H9 (cell line): ENCODE results near the gene TRIM75. TPM values are rescaled to one million over a fixed set of nuclear protein-coding genes. Genes with fewer than 3 reads are reported as not detected.

Experiments used
- DNase-seq: peaks from one replicate; pipeline ENCODE4 v3.0.0-alpha.2; 2017
- H2AFZ ChIP-seq: one replicate; pipeline ENCODE4 v1.6.1; 2013; ENCODE audit warnings: mild to moderate bottlenecking, low read length, control low read depth, moderate library complexity
- H2AK5ac ChIP-seq: 2 replicates; pipeline ENCODE4 v1.6.1; 2013; ENCODE audit warnings: low read length, control low read depth, mixed read lengths; ENCODE audit not compliant: insufficient read length
- H2BK120ac ChIP-seq: one replicate; pipeline ENCODE4 v1.6.1; 2013; ENCODE audit warnings: low read depth, mild to moderate bottlenecking, low read length, control low read depth, inconsistent platforms; ENCODE audit not compliant: poor library complexity, severe bottlenecking
- H2BK12ac ChIP-seq: 2 replicates; pipeline ENCODE4 v1.6.1; 2013; ENCODE audit warnings: low read length, control low read depth, mixed read lengths, low read depth; ENCODE audit not compliant: insufficient read length
- H2BK15ac ChIP-seq: 2 replicates; pipeline ENCODE4 v1.6.1; 2013; ENCODE audit warnings: low read depth, low read length, control low read depth
- H2BK20ac ChIP-seq: one replicate; pipeline ENCODE4 v1.6.1; 2013; ENCODE audit warnings: low read depth, mild to moderate bottlenecking, low read length, control low read depth, inconsistent platforms; ENCODE audit not compliant: poor library complexity, severe bottlenecking
- H2BK5ac ChIP-seq: 2 replicates; pipeline ENCODE4 v1.6.1; 2013; ENCODE audit warnings: low read length, control low read depth, mixed read lengths; ENCODE audit not compliant: insufficient read length
- H3K14ac ChIP-seq: 2 replicates; pipeline ENCODE4 v1.6.1; 2013; ENCODE audit warnings: low read length, control low read depth; ENCODE audit not compliant: insufficient read depth
- H3K18ac ChIP-seq: 2 replicates; pipeline ENCODE4 v1.6.1; 2013; ENCODE audit warnings: low read depth, mild to moderate bottlenecking, mixed read lengths, low read length, control low read depth; ENCODE audit not compliant: insufficient read length
- H3K23ac ChIP-seq: 2 replicates; pipeline ENCODE4 v1.6.1; 2013; ENCODE audit warnings: low read length, control low read depth, mixed read lengths, low read depth; ENCODE audit not compliant: insufficient read length
- H3K23me2 ChIP-seq: 2 replicates; pipeline ENCODE4 v1.6.1; 2013; ENCODE audit warnings: low read depth, mild to moderate bottlenecking, mixed read lengths, low read length, control low read depth; ENCODE audit not compliant: insufficient read length, poor library complexity, severe bottlenecking
- H3K27ac ChIP-seq: 2 replicates; pipeline ENCODE4 v1.5.1; 2013; ENCODE audit warnings: low read length, control low read depth, mixed read lengths, low read depth; ENCODE audit not compliant: insufficient read length
- H3K27me3 ChIP-seq: 2 replicates; pipeline ENCODE4 v1.6.1; 2013; ENCODE audit warnings: low read length, control low read depth, inconsistent platforms; ENCODE audit not compliant: insufficient read depth
- H3K4ac ChIP-seq: 2 replicates; pipeline ENCODE4 v1.6.1; 2013; ENCODE audit warnings: low read depth, mild to moderate bottlenecking, control low read depth, inconsistent platforms, low read length, moderate library complexity
- H3K4me1 ChIP-seq: 2 replicates; pipeline ENCODE4 v1.6.1; 2013; ENCODE audit warnings: low read length, control low read depth, inconsistent platforms; ENCODE audit not compliant: insufficient read depth
- H3K4me2 ChIP-seq: 2 replicates; pipeline ENCODE4 v1.6.1; 2013; ENCODE audit warnings: low read length, control low read depth, mixed read lengths; ENCODE audit not compliant: insufficient read length, insufficient read depth
- H3K56ac ChIP-seq: 2 replicates; pipeline ENCODE4 v1.6.1; 2013; ENCODE audit warnings: low read depth, mild to moderate bottlenecking, mixed read lengths, low read length, control low read depth; ENCODE audit not compliant: insufficient read length
- H3K79me1 ChIP-seq: 2 replicates; pipeline ENCODE4 v1.6.1; 2013; ENCODE audit warnings: low read depth, mild to moderate bottlenecking, moderate library complexity, low read length, control low read depth, inconsistent platforms; ENCODE audit not compliant: insufficient read depth, poor library complexity, severe bottlenecking
- H3K79me2 ChIP-seq: 2 replicates; pipeline ENCODE4 v1.6.1; 2013; ENCODE audit warnings: low read length, control low read depth, inconsistent platforms; ENCODE audit not compliant: insufficient read depth
- H3K9ac ChIP-seq: 2 replicates; pipeline ENCODE4 v1.6.1; 2013; ENCODE audit warnings: low read length, control low read depth, mixed read lengths; ENCODE audit not compliant: insufficient read length; ENCODE audit errors: extremely low read depth
- H3K9me3 ChIP-seq: one replicate; pipeline ENCODE4 v1.6.1; 2013; ENCODE audit warnings: low read depth, low read length, inconsistent platforms; ENCODE audit not compliant: control insufficient read depth
- H3T11ph ChIP-seq: one replicate; pipeline ENCODE4 v1.6.1; 2013; ENCODE audit warnings: mild to moderate bottlenecking, low read length, control low read depth, inconsistent platforms
- H4K20me1 ChIP-seq: one replicate; pipeline ENCODE4 v1.6.1; 2013; ENCODE audit not compliant: control insufficient read depth, insufficient read length, insufficient read depth
- H4K5ac ChIP-seq: 2 replicates; pipeline ENCODE4 v1.6.1; 2013; ENCODE audit warnings: low read depth, mild to moderate bottlenecking, mixed read lengths, low read length, control low read depth; ENCODE audit not compliant: insufficient read length
- H4K8ac ChIP-seq: replicated peaks from 2 replicates; pipeline ENCODE4 v1.6.1; 2013; ENCODE audit warnings: low read length, control low read depth, mixed read lengths, low read depth; ENCODE audit not compliant: insufficient read length
- H4K91ac ChIP-seq: 2 replicates; pipeline ENCODE4 v1.6.1; 2013; ENCODE audit warnings: low read depth, mild to moderate bottlenecking, moderate library complexity, mixed read lengths, low read length, control low read depth; ENCODE audit not compliant: insufficient read length
- H3K27ac Mint-ChIP-seq, 3 experiments: 2 replicates in 2 of 3; 3 replicates in 1 of 3; pipeline ENCODE4 v1.8.0; 2020 to 2021; ENCODE audit warnings: mixed read lengths in 3 of 3, mild to moderate bottlenecking in 1 of 3, moderate library complexity in 1 of 3
- H3K27me3 Mint-ChIP-seq: 2 replicates; pipeline ENCODE4 v1.8.0; 2021; ENCODE audit warnings: low read depth, mild to moderate bottlenecking, moderate library complexity, mixed read lengths
- H3K36me3 Mint-ChIP-seq, 3 experiments: 2 replicates in 2 of 3; 3 replicates in 1 of 3; pipeline ENCODE4 v1.8.0; 2020 to 2021; ENCODE audit warnings: low read depth in 3 of 3, mixed read lengths in 3 of 3; ENCODE audit not compliant: insufficient read depth in 1 of 3
- H3K4me1 Mint-ChIP-seq, 2 experiments: 2 replicates each; pipeline ENCODE4 v1.8.0; 2020; ENCODE audit warnings: mixed read lengths in 2 of 2
- H3K4me3 Mint-ChIP-seq, 2 experiments: 2 replicates in 1 of 2; 3 replicates in 1 of 2; pipeline ENCODE4 v1.8.0; 2020 to 2021; ENCODE audit warnings: mild to moderate bottlenecking in 2 of 2, mixed read lengths in 2 of 2, moderate library complexity in 1 of 2
- H3K9me3 Mint-ChIP-seq, 2 experiments: 2 replicates in 1 of 2; 3 replicates in 1 of 2; pipeline ENCODE4 v1.8.0; 2020; ENCODE audit warnings: mild to moderate bottlenecking in 2 of 2, mixed read lengths in 2 of 2, moderate library complexity in 1 of 2
- WGBS: extraction: QIAGEN DNeasy Blood & Tissue Kit; methylation state at CpG from one replicate; pipeline ENCODE4 v1.1.7; 2013; ENCODE audit warnings: missing lambda C conversion rate, low lambda C conversion rate, mixed read lengths; ENCODE audit not compliant: insufficient read length; ENCODE audit errors: extremely low coverage; 5-methylcytosine and 5-hydroxymethylcytosine counted together
- total RNA-seq: library from RNA; stranded (reverse); gene quantifications from 2 replicates; pipeline ENCODE4 v1.2.1, GENCODE V29; 2021
- TF ChIP-seq, protein P1 (sequence below): fragments of 200-600 bp; sonication (generic); conservative IDR thresholded peaks from 3 replicates; pipeline ENCODE4 v1.8.0; 2021; ENCODE audit warnings: antibody characterized with exemption, mild to moderate bottlenecking

The TRIM75 gene
- total RNA-seq, 1 experiment from 2014 or later: not detected

DNA sequence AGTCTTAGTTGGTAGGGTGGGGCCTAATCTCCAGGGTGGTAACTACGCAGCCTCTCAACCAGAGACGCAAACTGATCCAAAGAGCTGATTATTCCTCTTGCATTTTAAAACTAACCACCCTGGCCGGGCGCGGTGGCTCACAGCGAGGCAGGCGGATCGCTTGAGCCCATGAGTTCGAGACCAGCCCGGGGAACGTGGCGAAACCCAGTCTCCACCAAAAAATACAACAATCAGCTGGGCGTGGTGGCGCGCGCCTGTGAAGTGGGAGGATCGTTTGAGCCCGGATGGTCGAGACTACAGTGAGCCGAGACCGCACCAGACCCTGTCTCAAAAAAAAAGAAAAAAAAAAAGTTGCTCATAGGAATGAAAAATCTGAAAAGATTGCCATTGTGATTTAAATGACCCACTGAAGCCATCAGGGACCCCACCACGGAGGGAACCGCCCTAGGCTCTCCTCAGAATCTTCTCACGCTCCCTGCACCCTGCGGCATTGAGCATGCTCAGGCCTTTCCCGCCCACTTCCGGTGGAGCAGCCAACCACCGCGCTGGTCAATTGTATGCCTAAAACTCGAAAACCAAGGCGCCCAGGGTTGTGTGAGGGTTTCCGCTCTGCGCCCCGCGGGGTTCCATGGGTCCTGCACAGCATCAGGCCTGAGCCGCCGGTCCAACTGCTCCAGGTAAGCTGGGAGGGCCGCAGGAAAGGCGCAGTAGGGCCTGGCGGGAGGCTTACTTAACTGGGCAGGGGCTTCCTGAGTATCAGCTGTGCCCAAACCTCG lies 22.0 kb upstream of the TRIM75 start, which contains the start of gene TRIM60:
Gene TRIM60, plus strand, starts transcription at position 564 of the 776 bp plus-strand sequence. CDS start 8,074 bp downstream, outside the sequence.
- H3K4ac ChIP-seq: no peak within 1 kb of the TSS
- H3K9me3 Mint-ChIP-seq: no peaks in the 10 kb centered on the region
- no peaks in the 10 kb centered on the region for H3K9me3 ChIP-seq
- H3K27ac ChIP-seq: no peak within 1 kb of the TSS
- H3K18ac ChIP-seq: no peak within 1 kb of the TSS
- no peaks in the 10 kb centered on the region for H3K23me2 ChIP-seq
- H3K36me3 Mint-ChIP-seq: no peaks in the 10 kb centered on the region
- H3K14ac ChIP-seq: no peak within 1 kb of the TSS
- H2BK12ac ChIP-seq: no peak within 1 kb of the TSS
- H2BK5ac ChIP-seq: no peak within 1 kb of the TSS
- H2BK15ac ChIP-seq: no peak within 1 kb of the TSS
- DNase-seq: no peak
- no peak within 1 kb of the TSS for H4K5ac ChIP-seq
- TF ChIP-seq, protein P1, sequence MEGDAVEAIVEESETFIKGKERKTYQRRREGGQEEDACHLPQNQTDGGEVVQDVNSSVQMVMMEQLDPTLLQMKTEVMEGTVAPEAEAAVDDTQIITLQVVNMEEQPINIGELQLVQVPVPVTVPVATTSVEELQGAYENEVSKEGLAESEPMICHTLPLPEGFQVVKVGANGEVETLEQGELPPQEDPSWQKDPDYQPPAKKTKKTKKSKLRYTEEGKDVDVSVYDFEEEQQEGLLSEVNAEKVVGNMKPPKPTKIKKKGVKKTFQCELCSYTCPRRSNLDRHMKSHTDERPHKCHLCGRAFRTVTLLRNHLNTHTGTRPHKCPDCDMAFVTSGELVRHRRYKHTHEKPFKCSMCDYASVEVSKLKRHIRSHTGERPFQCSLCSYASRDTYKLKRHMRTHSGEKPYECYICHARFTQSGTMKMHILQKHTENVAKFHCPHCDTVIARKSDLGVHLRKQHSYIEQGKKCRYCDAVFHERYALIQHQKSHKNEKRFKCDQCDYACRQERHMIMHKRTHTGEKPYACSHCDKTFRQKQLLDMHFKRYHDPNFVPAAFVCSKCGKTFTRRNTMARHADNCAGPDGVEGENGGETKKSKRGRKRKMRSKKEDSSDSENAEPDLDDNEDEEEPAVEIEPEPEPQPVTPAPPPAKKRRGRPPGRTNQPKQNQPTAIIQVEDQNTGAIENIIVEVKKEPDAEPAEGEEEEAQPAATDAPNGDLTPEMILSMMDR: no peak
- no peaks in the 10 kb centered on the region for H3K4me1 ChIP-seq
- H4K91ac ChIP-seq: no peak within 1 kb of the TSS
- no peak within 1 kb of the TSS for H2BK120ac ChIP-seq
- no peaks in the 10 kb centered on the region for H3K79me1 ChIP-seq
- no peaks in the 10 kb centered on the region for H3K4me1 Mint-ChIP-seq
- H3K27me3 ChIP-seq: no peaks in the 10 kb centered on the region
- H3T11ph ChIP-seq: no peak within 1 kb of the TSS
- H3K56ac ChIP-seq: no peak within 1 kb of the TSS
- no peak within 1 kb of the TSS for H2AK5ac ChIP-seq
- no peak within 1 kb of the TSS for H2AFZ ChIP-seq
- H3K4me2 ChIP-seq: no peak within 1 kb of the TSS
- no peak within 1 kb of the TSS for H3K9ac ChIP-seq
- H3K4me3 Mint-ChIP-seq: no peak within 1 kb of the TSS
- no peaks in the 10 kb centered on the region for H3K27me3 Mint-ChIP-seq
- no peak within 1 kb of the TSS for H3K23ac ChIP-seq
- no peak within 1 kb of the TSS for H3K27ac Mint-ChIP-seq
- H3K79me2 ChIP-seq: no peaks in the 10 kb centered on the region
- H2BK20ac ChIP-seq: no peak within 1 kb of the TSS
- WGBS: no CpG with 5 or more reads among the region's 41 CpGs
- H4K20me1 ChIP-seq: no peaks in the 10 kb centered on the region
- no peak within 1 kb of the TSS for H4K8ac ChIP-seq
